ENCODE results near the gene STX16. TPM values are rescaled to one million over a fixed set of nuclear protein-coding genes. Genes with fewer than 3 reads are reported as not detected.

Gene STX16
- polyA plus RNA-seq, 5 donors = 71.7 to 106 (median 93.1) TPM

DNA sequence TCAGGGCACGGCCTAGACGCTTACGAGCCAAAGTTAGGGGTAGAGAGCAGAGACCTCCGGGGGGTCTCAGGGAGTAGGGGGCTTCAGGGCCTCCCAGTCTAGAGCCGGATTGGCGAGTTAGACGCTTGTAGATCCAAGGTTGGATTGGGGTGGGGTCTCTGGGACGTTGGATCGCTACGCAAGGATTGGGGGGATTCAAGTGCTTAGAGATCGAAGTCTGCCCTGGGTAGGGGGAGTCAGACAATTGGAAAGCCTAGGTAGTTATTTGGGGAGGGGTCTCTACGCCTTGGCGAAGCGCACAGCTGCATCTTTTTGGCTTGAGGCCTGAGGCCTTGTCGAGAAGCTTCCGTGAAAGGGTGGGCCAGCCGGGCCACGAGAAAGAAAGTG, 469 bp downstream of the STX16 start:
- DNase-seq = peak; percentile 86 to 90

DNA sequence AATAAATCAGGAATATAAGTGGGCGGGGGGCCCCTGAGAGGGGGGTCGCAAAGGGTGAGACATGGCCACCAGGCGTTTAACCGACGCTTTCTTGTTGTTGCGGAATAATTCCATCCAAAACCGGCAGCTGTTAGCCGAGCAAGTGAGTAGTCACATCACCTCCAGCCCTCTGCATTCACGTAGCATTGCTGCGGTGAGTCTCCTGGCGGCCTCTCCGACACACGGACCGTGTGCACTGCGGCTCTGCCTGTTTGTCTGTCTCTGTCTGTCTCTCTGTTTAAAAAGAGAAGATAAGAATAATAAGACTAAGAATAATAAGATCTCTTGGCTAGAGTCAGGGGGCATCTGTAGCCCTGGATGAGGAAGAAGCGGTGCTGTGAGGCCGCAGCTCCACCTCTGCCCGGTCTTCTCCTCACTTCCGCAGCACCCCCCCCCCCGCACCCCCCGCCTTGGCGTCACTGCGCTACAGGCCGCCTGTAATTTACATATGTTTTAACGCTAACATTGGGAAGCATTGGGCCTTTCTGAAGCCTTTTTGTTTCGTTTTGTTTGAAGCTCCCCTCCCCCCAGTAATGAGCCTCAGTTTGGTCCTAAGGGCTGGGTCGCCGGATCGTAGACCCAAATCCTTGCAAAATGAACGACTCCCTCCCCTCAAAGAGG, 993 bp downstream of the STX16 start:
- DNase-seq = peak; percentile 68 to 77

DNA sequence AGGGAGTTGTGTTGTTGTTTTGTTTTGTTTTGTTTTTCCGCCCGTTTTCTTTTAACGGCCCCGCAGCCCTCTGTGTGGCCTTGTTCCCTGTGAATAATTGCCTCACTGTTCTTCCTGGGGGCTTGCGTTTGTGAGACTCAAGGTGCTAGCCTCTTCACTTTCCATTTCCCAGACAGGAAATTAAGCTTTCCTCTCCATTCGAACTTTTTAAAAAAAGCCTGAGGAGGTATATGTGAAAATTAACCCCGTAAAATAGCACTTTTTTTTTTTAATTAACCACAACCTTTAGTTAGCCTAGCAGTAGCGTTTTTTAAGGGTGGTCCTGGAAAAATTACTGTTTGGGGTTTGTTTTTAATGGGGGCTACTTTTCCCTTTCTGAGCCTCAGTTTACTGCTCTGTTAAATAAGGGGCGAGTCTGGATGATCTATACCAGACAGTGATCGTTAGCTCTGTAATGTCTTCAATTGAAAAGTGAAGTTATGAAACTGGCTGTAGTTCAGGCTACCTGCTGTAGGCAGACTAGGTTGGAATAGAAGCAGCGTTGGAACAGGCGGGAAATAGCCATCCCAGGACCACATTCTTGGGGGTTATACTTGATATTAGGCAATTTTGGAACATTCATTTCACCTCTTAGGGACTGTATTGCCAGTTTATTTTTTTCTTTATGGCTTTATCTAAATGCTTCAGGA, 1.7 kb downstream of the STX16 start:
- DNase-seq = no peak

DNA sequence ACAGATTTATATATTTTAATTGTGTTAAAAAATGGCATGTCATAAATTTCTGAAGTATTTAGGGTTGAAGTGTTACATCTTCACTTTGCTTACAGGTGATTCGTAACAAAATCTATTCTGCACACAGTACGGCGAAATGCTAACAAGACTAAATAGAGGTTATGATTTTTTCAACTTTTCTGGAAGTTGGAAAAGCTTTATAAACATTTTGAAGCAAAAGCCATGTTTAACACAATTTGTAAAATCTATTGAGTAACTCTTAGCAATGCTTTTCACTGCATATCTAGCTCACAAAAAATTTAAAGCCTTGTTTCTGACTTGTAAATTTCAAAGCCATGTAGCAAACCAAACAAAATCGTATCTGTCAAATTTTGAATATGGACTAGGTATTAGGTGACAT, 3.3 kb downstream of the STX16 start:
- no peak for DNase-seq

DNA sequence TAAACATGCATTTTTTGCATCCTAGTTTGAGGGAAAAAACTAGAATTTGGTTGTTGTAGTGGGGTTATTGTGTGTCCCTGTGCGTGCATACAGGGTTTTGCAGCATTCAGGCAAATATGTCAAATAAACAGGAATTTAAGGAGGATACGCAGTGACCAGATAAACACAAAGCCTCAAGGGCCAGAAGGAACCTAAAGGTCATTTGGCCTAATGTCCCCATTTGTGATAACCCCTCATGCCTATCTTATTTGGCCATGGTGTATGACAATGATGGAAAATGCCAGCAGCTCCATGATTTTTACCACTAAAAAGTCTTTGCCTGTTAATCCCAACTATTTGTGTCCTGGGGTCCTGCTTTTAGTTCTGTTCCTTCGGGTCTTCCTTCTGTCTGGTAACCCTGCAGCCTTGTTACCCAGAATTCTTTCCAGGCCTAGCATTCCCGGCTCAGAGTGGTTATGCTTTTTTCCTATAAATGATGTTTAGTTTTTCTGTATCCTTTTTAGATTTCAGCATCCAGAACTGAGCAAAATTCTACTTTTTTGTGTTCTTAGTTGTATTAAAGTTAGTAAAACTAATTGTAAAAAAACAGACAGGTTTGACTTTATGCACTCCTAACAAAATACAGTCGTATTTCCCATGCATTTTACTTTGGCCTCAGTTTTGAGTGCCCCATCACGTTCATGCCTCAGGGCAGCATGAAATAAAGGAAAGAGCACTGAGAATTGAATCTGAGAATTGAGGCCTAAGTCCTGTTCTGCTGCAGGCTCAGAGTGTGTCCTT, 4.4 kb downstream of the STX16 start:
- no peak for DNase-seq

DNA sequence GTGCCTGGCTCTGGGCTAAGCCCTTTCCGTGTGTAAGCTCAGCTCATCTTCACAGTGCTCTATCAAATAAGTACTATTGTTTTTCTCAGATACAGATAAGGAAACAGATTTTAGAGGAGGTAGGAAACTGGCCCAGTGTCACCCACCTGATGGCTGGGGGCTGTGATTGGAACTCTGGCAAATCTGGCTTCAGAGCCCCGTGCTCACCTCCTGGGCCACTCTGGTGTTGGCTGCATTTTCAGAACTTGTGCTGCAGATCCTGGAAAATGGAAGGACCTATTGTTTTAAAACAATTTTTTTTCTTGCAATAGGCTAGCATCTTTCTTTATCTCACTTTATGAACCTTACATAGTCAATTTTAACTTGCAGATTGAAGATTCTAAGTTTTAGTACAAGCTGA, 5.7 kb downstream of the STX16 start:
- DNase-seq = no peak

DNA sequence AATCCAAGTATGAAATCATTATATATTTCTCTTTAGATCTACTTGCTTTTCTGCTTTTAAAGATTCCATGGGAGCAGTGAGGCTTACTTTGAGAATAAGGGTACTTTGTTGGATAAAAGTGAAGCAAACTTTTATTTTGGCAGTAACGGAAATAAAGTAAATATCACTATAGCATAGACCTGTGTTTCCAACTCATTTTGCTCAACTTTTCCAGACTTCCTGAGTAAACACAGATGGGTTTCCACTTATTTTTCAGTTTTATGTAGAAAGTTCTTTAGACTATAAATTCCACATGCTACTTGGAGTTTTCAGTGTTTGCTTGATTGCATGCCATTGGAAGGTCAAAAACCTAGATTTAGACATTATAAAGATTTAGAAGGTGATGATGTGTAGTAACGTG, 6.2 kb downstream of the STX16 start:
- no peak for DNase-seq

DNA sequence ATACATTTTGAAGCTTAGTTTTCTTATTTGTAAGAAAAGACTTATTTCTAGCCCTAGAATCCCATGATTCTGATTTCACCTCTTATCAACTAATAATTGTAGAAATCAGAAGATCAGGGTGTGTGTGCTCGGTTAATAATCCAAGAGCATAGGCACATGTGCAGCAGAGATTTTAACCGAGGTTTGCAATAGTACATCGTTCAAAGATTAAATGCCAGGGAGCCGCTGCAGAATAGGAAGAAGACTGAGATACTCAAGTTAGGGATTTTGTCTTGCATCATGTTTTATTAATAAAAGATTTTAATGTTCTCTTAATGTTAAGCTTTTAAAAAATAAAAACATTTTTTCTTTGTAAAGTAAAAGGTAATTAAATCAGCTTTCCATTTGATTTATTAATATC, 6.9 kb downstream of the STX16 start:
- DNase-seq = no peak

DNA sequence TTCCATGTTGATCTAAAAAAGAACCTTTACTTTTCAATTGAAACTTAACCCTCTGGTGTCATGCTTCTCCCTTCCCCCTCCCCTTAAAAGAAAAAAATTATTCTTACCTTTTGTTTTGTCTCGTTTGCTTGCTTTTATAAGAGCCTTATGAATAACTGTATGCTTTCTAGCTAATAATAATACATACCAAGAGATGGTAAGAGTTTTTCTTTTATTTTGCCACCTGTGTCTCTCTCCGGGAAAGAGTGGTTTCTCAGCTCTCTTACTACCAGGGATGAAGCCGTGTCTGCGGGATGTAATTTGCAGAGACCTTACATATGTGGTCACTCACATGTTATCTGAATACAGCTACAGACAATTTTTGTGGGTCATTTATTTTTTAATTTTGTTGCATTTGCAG, 7.7 kb downstream of the STX16 start:
- no peak for DNase-seq

DNA sequence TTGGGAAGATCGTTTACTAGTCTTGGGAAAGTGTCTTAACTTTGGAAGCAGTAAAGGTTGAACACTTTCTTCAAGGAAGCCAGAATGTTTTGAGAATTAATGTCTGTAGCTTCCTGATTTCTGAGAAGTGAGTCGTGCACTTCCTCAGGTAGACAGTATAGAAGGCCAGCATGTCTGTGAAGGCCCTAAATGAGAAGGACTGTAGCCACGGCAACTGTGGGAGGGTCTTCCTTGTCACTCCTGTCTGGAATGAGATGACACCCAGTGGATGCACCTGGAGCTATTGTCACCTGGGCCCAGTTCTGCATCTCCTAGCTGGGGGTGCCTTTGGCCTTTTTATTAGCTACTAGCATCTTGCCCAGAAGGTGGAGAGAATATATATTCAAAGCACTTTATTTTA, 8.8 kb downstream of the STX16 start:
- DNase-seq = no peak

DNA sequence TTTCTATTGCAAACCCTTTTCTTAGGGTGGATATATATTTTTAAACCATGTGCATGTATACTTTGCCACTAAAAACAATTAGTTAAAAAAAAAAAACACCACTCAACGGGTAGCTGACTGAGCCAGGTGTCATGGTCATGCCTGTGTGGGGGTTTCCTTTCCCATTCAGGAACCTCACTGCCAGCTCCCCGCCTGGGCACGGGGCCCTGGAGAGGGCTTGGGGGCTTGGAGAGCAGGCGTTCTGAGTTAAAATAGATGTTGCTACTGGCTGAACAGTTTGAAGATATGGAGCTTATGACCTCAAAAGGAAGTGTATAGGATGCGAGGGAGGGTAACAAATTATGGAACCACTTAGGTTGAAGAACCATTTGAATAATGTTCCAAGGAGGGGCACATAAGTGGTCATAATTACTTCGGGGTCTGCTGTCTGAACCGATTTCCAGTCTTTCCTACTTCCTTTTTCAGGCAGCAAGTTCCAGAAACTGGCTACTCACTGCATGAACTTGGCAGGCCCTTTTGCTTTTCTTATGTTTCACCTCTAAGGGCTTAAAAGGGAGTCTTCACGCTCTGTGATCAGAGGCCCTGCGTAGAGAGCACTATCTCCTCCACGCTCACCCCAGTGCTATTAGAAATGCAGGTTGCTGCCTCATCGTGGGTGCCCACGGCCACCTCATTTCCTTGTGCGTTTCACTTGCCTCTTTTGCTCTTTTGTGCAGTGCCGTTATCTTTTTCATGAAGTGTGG, 9.9 kb downstream of the STX16 start:
- DNase-seq = no peak

DNA sequence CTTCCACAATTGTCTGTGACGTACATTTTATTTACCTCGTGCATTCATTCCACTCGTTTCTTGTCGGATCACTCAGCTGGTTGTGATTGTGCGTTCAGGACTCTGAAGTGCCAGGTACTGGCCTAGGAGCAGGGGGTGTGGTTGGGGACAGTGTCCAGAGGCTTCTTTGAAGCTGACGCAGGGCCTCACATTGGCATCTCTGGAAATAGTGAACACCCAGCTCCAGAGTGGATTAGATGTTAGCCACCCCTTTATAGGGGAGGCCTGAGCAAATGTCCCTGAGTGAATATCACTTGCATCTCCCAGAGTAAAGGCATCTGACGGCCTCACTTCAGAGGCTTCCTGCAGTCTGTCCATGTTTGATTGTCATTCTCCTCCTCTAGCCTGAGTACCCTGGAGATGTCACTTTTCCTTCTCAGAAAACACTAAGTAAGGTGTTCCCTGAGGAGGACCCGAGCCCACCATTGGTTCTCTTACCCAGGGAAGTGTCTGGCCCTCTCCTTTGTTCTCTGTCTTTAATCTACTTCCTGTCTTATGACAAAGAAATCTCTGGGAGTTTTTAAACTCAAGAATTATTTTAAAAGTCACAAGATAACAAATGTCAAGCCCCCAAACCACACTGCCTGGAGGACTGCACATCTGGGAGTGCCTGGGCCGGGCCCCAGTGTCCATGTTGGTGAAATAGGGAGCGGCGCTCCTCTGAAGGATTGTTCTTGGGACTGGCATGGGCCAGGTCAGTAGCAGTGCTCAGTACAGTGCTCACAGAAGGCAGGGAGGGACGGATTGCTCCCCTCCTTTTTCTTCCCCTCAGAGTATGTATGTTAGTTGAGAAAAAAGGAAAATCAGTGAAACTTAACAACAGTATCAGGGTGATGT, 10.8 kb downstream of the STX16 start:
- DNase-seq = no peak

DNA sequence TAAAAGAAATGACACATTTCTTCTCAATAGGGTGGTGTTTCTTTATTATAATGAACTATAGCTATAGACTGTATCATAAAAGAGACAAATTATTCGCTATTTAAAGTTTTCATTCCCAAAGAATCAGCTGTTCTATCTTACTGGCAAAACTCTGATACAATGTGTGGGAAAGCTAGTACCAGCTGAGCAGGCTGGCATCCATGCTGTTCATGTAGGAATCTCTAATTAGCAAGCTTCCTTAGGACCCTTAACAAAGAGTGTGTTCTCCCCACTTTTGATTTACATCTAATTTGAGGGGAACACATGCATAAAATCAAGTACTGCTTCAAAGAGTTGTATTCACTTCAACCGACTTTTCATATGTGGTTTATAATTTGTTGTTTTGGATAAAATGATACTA, 13.2 kb downstream of the STX16 start:
- DNase-seq = no peak

DNA sequence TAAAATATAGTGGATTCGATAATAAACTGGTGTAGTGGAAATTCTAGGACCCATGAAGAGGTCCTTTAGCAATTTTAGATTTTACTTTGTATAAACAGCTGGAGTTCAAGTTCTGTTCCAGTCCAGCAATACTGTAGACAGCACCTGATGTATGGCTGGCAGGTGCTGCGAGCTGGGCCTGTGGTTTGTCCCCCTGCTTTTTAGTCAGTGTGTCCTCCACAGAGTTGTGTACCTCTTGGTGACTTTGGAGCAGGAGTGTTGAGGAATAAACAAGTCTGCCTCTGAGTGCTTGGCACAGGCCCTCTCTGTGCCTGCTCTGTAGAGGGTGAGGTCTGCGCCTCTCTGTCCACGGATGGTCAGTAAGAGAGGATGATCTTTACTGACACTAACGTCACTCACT, 13.8 kb downstream of the STX16 start:
- no peak for DNase-seq

DNA sequence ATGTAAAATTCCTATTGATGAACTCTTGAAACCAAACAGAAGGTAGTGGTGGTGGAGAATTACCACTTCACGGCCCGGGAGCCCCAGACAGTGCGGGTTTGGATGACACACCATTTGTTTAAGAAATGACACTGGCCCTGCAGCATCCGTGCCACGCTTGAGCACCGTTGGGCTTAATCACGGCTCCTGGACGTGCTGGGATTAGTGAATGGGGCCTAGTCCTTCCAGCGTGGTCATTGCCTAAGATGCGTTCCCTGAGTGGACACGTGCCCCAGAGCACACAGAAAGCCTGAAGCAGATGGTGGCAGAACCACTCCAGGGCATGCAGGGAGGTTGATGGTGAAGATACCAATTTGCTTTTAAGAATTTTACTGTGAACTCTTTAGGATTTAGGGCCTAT, 14.5 kb downstream of the STX16 start:
- DNase-seq = no peak

DNA sequence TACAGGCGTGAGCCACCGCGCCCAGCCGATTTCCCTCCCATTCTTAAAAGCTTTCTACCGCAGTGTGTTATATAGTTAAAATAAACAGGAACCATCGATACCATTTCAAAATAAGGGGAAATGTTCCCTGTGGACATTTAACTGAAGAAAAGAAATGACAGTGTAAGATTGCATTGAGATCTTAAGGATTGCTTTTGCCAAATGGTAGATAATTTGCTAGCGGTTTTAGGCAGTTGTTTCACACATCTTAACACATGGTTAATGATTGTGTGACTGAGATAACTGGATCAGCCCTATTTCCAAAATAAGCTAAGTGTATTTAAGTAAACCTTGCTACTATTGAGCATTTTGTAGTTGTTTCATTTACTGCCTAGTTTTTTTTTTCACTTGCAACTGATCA, 15.6 kb downstream of the STX16 start:
- no peak for DNase-seq

DNA sequence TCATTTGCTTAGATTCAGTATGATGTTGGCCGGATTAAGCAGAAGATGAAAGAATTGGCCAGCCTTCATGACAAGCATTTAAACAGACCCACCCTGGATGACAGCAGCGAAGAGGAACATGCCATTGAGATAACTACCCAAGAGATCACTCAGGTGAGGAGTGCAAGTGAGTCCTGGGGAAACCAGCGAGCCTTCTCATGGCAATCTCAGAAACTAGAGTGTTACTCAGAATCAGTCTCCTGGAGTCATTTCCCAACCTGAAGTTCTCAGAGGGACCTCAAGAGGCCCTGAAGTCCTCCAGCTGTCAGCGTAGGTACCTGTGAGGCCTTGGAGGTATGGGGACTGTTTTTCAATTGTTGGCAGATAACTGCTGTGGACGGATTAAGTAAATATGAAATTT, 16.9 kb downstream of the STX16 start:
- no peak for DNase-seq

DNA sequence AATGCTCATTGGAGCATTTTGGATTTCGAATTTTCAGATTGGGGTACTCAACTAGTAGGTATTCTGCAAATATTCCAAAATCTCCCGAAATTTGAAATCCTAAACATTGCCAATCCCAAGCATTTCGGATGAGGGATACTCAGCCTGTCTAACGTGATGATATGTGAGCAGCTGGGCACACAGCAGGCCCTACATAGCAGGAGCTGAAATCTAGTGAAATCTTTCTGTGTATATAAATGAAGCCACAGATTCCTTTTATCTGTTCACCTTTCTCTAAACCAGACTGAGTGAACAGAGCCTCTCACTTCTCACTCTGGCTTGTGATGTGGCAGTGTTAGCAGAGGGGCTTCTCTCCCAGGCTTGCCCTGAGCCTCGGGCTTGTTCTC, 17.8 kb downstream of the STX16 start:
- DNase-seq = no peak

DNA sequence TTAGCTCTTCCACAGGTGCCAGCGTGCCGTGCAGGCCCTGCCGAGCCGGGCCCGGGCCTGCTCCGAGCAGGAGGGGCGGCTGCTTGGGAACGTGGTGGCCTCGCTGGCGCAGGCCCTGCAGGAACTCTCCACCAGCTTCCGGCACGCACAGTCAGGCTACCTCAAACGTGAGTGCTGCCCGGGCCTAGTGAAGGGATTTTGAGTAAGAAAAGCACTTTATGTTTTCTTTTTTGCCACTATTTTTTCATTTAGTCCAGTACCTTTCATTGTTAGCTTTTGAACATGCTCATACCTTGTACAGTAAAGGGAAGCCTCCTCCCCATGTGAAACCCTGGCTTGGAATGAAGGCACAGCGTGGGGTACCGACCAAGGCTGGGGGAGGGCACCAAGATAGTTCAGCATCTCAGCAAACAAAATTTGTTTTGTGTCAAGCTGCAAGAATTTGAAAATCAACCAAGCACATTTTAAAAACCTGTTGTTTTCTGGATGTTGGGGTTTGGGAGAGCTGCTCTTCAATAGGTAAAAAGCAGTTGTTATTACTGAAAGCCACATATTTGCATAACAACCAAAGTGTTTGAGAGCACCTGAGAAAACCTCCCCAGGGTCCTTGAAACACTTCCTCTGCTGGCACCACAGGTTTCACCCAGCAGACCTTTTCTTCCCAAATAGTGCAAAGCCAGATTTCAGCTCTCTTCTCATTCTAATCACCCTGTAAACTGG, 18.4 kb downstream of the STX16 start:
- DNase-seq = no peak

DNA sequence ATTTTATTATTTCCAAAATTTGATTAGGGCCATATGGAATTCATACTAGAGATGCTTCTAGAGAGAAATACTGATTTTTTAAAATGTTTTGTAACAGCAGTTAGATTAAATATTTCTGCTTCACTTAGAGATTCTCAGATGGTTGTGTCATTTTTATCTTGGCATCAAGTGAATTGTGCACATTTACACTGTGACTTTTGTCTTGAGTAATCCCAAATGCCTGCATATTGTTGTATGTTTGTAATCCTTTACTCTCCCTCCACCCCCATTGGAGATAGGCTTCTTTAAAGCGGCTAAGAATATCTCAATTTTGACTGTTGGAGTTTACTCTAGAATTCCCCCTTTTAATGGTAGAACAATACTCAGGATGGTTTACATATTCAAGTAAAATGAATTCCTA, 19.0 kb downstream of the STX16 start:
- no peak for DNase-seq

DNA sequence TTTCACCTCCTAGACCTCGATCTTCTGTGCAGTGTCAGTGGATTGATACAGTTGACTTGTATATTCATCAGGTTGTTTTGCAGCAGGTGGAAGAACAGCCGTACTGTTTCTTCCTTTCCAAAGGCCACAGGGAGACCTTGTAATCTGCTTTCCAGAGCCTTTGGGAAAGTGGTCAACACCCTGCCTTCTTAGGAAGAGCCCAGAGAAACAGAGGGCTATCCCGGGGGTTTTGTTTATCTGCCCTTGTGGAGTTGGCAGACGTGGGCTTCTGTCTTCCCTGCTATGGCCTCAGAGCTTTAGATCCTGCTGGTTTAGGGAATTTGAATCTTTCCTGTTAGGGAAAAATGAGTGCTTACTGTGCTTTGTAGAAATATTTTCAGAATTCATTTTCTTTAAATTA, 19.6 kb downstream of the STX16 start:
- DNase-seq = no peak

Data from right lung (tissue), 5 donors.